T-helper 2 cell (primary cell): ENCODE results near the gene LAMA2.

Experiments
- DNase-seq, 5 experiments: peaks; one replicate each; pipeline versions ENCODE4 v3.0.0 to v3.0.0-alpha.2; 2012 to 2022

Gene LAMA2

DNA sequence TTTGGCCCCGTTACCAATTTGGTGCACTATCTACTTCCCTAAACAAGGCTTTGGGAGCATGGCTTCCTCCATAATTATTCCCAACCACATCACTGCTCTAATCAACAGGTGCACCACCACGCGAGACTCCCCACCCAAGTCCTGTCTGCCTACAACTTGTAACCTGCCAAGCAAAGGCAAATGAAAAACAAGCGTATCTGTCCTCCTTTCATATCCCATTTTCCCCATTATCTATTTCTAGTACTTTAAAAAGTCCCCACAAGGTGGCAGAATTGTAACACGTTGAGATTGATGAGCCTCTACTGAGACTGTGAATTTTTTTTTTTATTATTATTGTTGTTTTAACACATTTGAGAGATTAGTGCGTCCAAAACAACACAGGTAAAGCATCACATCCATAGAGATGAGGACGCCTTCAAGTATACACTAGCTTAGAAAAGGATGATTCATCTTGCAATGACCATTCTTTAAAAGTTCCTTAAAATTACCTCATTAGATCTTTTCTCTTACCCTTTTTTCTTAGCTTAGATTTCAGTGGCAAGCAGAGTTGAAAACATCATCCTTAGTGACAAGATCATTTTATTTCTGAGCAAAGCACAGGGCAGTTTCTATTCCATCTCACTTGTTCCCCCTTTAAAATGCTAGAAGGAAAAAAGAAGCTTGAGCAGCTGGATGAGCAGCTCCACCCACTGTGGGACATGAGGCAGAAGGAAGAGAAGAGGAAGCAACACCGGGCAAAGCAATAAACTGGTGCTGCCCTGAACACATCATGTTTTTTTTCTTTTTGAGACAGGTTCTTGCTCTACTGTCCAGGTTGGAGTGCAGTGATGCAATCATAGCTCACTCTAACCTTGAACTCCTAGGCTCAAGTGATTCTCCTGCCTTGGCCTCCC lies 616.3 kb downstream of the LAMA2 start:
- peak in 2 of 5 experiments; percentile 31 to 61 for DNase-seq

DNA sequence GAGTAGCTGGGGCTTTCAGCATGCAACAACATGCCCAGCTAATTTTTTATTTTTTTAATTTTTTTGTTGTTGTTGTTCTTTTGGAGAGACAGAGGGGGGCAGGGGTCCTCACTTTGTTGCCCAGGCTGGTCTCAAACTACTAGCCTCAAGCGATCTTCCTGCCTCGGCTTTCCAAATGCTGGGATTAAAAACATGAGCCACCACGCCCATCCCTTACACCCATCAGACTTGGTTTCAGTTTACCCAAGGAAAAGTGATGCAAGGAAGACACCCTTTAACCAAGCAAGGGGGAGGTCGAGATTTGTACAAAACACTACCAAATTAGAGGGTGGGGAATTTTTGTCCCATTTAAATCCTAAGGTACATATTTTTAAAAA lies 616.9 kb downstream of the LAMA2 start:
- no peak for DNase-seq

DNA sequence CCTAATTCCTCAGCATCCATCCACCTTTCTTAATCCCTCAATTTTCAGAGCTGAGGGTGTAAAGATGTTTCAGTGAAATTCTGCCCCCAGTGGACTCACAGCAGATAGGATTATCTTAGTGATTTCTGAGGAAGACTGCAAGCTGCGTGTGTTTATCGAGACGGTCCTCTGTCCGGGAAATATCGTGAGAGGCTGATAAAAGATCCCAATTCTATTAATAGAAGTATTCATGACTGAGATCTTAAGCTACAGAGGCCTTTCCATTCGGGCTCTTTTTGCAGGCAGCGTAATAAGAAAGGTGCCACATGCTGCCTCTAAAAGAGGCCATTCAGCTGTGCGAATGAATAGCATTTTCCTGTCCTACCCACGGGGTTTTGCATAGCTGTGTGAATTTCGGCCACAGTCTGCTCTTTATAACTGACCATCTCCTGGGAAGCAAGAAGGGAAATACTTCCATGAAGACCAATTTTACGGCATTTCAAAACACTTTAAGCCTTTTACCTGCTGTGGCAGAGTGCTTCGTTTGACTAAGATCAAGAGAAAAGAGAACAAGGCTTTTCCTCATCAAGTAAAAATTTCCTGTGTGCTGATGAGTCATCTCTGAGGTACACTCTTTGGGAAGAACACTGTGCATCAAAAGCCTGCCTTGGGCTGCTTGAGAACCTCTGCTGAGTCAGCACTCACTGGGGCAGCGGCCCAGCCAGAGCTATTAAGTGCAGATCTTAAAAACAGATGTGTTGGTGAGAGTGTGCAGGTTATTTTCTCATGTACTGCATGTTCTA lies 618.2 kb downstream of the LAMA2 start:
- peak in 1 of 5 experiments; percentile 12 for DNase-seq

- no peak for DNase-seq
Measured at GRCh38 chr6:129501740-129502660, 619.1 kb downstream of the LAMA2 start.

GRCh38 chr6:129504456-129504855 lies 621.5 kb downstream of the LAMA2 start:
- no peak for DNase-seq

- DNase-seq: no peak
Measured at GRCh38 chr6:129507059-129507807, 624.3 kb downstream of the LAMA2 start.

DNA sequence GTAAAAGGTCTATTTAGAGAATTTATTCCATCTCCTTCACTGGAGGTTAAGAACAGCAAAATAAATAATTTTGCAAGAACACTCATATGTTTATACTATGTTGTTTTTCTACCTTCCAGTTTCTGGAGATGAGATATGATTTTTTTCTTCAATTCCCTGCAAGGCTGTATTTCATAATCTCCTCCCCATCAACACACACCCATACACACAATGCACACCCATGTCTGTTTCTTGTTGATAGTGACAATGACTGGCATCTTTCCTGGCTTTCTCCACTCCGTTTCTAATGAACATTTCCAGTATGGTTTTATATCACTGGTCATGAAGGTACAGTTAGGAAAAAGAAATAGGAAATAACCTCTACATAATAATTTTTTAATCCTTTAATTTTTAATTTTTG lies 624.9 kb downstream of the LAMA2 start:
- no peak for DNase-seq

GRCh38 chr6:129508477-129509145 lies 625.7 kb downstream of the LAMA2 start:
- no peak for DNase-seq

- DNase-seq: no peak
Measured at GRCh38 chr6:129510950-129511349, 628.0 kb downstream of the LAMA2 start.

- DNase-seq: no peak
Measured at GRCh38 chr6:129513471-129513870, 630.5 kb downstream of the LAMA2 start.

GRCh38 chr6:129515004-129515403 lies 632.1 kb downstream of the LAMA2 start:
- no peak for DNase-seq

DNA sequence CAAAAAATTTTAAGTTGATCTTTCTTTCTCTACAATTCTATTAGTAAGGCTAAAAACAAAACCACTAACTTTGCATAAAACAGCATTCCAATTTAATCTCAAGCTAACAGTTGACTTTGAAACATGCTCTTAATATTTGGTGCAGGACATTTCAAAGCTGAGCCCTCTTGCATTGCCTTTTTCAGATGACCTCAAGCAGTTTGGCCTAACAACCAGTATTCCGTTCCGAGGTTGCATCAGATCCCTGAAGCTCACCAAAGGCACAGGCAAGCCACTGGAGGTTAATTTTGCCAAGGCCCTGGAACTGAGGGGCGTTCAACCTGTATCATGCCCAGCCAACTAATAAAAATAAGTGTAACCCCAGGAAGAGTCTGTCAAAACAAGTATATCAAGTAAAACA lies 633.1 kb downstream of the LAMA2 start:
- DNase-seq: no peak

- no peak for DNase-seq
Measured at GRCh38 chr6:129516787-129517186, 633.8 kb downstream of the LAMA2 start.

- DNase-seq: no peak
Measured at GRCh38 chr6:129517288-129517687, 634.4 kb downstream of the LAMA2 start.

DNA sequence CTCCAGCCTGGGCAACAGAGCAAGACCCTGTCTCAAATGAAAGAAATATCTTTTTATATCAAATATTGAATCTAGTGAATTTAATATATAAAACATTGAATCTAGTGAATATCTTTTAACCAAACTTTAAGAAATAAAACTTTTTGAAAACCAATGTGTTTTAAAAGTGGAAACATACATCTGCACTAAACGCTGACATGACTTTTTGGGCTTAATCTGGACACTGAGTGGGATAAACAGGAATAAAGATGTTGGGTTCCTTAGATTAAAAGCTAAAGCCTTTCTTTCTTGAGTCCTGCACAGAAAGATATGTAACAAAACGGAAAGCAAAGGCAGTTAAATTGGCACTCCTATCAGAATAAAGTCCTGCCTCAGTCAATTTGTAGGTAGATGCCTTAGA lies 636.8 kb downstream of the LAMA2 start:
- DNase-seq: no peak

- no peak for DNase-seq
Measured at GRCh38 chr6:129521946-129522345, 639.0 kb downstream of the LAMA2 start.

GRCh38 chr6:129523816-129524215 lies 640.9 kb downstream of the LAMA2 start:
- no peak for DNase-seq

DNA sequence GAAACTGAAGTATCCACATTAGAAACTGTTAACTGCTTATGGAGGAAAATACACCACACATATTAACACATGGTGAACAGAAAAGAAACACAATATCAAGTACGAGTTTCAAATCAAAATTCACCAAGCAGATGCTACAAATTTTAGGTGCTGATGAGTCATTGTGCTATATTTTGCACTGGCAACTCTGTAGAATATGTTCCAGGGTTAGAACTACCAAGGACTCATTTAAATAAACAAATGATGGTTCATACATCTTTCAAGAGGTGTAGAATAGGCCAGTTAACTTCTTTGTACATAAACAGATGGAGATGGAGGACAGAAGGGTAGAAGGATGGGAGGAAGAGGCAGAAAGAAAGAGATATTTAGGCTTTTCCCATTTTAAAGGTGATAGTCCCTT lies 642.1 kb downstream of the LAMA2 start:
- DNase-seq: no peak

GRCh38 chr6:129534926-129535325 lies 652.0 kb downstream of the LAMA2 start:
- no peak for DNase-seq

- no peak for DNase-seq
Measured at GRCh38 chr6:129536271-129536670, 653.3 kb downstream of the LAMA2 start.

DNA sequence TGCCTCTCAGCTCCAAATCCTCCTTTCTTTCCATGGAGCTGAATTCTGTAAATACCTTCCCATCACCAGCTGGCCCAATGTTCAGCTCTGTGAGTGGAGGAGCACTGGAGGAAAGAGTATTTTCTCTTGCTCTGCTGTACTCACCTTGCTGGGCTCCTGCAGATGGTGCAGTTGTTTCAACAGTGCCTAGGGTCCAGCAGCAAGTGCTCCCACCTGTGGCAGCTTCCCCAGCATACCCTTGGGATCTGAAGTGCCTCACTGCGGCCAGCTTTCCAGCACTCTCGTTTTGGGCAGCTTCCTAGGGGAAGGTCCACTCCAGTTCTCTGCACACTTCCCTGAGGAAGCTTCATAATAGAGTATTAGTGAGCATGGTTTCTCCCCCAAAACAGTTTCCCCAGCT lies 656.1 kb downstream of the LAMA2 start:
- DNase-seq: no peak

DNA sequence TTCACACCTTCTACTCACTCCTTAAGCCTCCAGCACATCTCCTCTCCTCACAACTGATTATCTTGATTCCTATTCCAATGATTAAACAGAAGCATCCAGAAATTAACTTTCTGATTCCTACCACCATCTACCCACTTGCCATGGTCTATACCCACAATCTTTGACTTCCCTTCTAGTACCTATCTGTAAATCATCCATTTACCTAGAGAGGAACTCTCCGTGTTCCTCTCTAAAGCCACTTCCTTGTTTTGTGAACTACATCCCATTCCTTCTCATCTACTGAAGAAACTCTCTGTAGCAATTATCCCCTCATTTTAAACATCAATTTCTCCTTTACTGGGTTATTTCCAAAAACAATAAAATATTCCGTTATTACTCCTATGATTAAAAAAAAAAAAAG lies 659.8 kb downstream of the LAMA2 start:
- no peak for DNase-seq
